Neural progenitor cell (in vitro differentiated cells): ENCODE results near the gene CLDN17.

Experiments used
- CTCF ChIP-seq: fragments of 200-600 bp; sonication (generic); IDR thresholded peaks from 2 replicates; pipeline ENCODE4 v1.5.1; 2017; ENCODE audit warnings: antibody characterized with exemption, mild to moderate bottlenecking
- EZH2phosphoT487 ChIP-seq: fragments of 200-600 bp; sonication (generic); IDR thresholded peaks from 2 replicates; pipeline ENCODE4 v1.6.1; 2017; ENCODE audit warnings: antibody characterized with exemption

- TF ChIP-seq CTCF (no peak), EZH2phosphoT487 (no peak)
Observed at GRCh38 chr21:30152792-30153191, 13.8 kb downstream of the CLDN17 start.
